Medulla oblongata (tissue), 1 donor: ENCODE results near the gene CALML6.

Source experiments
- DNase-seq: peaks from one replicate; pipeline ENCODE4 v3.0.0-alpha.2; 2015; ENCODE audit errors: extremely low spot score

Gene CALML6

GRCh38 chr1:1892079-1892762, 22.8 kb upstream of the CALML6 start:
- no peak for DNase-seq

GRCh38 chr1:1892763-1893120, 22.3 kb upstream of the CALML6 start:
- DNase-seq = no peak

- no peak for DNase-seq
Measured at GRCh38 chr1:1893291-1893985, 21.6 kb upstream of the CALML6 start.

GRCh38 chr1:1893997-1894353, 21.1 kb upstream of the CALML6 start:
- DNase-seq = no peak

GRCh38 chr1:1894354-1895059, 20.6 kb upstream of the CALML6 start:
- no peak for DNase-seq

- DNase-seq = no peak
Measured at GRCh38 chr1:1895060-1895418, 20.0 kb upstream of the CALML6 start.

GRCh38 chr1:1895456-1896336, 19.4 kb upstream of the CALML6 start:
- DNase-seq = no peak

- DNase-seq = no peak
Measured at GRCh38 chr1:1898246-1898933, 16.7 kb upstream of the CALML6 start.

GRCh38 chr1:1899266-1899966, 15.6 kb upstream of the CALML6 start:
- DNase-seq = no peak

- no peak for DNase-seq
Measured at GRCh38 chr1:1899967-1900327, 15.1 kb upstream of the CALML6 start.

GRCh38 chr1:1900883-1901640, 14.0 kb upstream of the CALML6 start:
- no peak for DNase-seq

- DNase-seq = no peak
Measured at GRCh38 chr1:1901641-1902294, 13.3 kb upstream of the CALML6 start.

GRCh38 chr1:1903224-1903623, 11.8 kb upstream of the CALML6 start:
- no peak for DNase-seq

GRCh38 chr1:1906185-1907097, 8.6 kb upstream of the CALML6 start:
- DNase-seq = peak; percentile 92

- no peak for DNase-seq
Measured at GRCh38 chr1:1907098-1907736, 7.8 kb upstream of the CALML6 start.

- DNase-seq = no peak
Measured at GRCh38 chr1:1908506-1908791, 6.6 kb upstream of the CALML6 start.

- no peak for DNase-seq
Measured at GRCh38 chr1:1910033-1910465, 5.0 kb upstream of the CALML6 start.

GRCh38 chr1:1910651-1911331, 4.3 kb upstream of the CALML6 start:
- DNase-seq = no peak
